GM23248 (cell line): Measurements from ENCODE around the gene NDUFA3. TPM values are rescaled to one million over a fixed set of nuclear protein-coding genes. Genes with fewer than 3 reads are reported as not detected.
A peak's percentile ranks its signal among the peaks of the same experiment; 100 is the strongest.

Source experiments
- DNase-seq: peaks from one replicate; pipeline ENCODE4 v3.0.0-alpha.2; 2015
- H2AFZ ChIP-seq: fragments of 200-600 bp; sonication (generic); 2 replicates; pipeline ENCODE4 v1.6.1; 2016; ENCODE audit warnings: antibody characterized with exemption
- H3F3A ChIP-seq: fragments of 200-600 bp; sonication (generic); 2 replicates; pipeline ENCODE4 v1.6.1; 2016; ENCODE audit warnings: mild to moderate bottlenecking, antibody characterized with exemption, mixed run types; ENCODE audit not compliant: insufficient read depth
- H3K27ac ChIP-seq: fragments of 200-600 bp; sonication (generic); 2 replicates; pipeline ENCODE4 v1.5.1; 2016; ENCODE audit warnings: mild to moderate bottlenecking
- H3K27me3 ChIP-seq: fragments of 200-600 bp; sonication (generic); replicated peaks from 2 replicates; pipeline ENCODE4 v1.6.1; 2016; ENCODE audit warnings: mild to moderate bottlenecking; ENCODE audit not compliant: insufficient read depth
- H3K36me3 ChIP-seq: fragments of 200-600 bp; sonication (generic); 2 replicates; pipeline ENCODE4 v1.6.1; 2016; ENCODE audit warnings: low read depth, mild to moderate bottlenecking
- H3K4me1 ChIP-seq: fragments of 200-600 bp; sonication (generic); 2 replicates; pipeline ENCODE4 v1.6.1; 2016; ENCODE audit warnings: mild to moderate bottlenecking; ENCODE audit not compliant: insufficient read depth
- H3K4me2 ChIP-seq: fragments of 200-600 bp; sonication (generic); one replicate; pipeline ENCODE4 v1.6.1; 2016; ENCODE audit warnings: mild to moderate bottlenecking; ENCODE audit not compliant: unreplicated experiment
- H3K4me3 ChIP-seq: fragments of 200-600 bp; sonication (generic); 2 replicates; pipeline ENCODE4 v1.5.1; 2016; ENCODE audit warnings: mild to moderate bottlenecking
- H3K79me2 ChIP-seq: fragments of 200-600 bp; sonication (generic); 2 replicates; pipeline ENCODE4 v1.6.1; 2016; ENCODE audit warnings: mild to moderate bottlenecking; ENCODE audit not compliant: insufficient read depth
- H3K9ac ChIP-seq: fragments of 200-600 bp; sonication (generic); 2 replicates; pipeline ENCODE4 v1.6.1; 2016; ENCODE audit warnings: mild to moderate bottlenecking
- H3K9me2 ChIP-seq: fragments of 200-600 bp; sonication (generic); 2 replicates; pipeline ENCODE4 v1.6.1; 2016; ENCODE audit warnings: mixed run types, mild to moderate bottlenecking, moderate library complexity; ENCODE audit not compliant: insufficient read depth
- H3K9me3 ChIP-seq: fragments of 200-600 bp; sonication (generic); one replicate; pipeline ENCODE4 v1.6.1; 2017; ENCODE audit warnings: low read depth
- H4K20me1 ChIP-seq: fragments of 200-600 bp; sonication (generic); 2 replicates; pipeline ENCODE4 v1.6.0; 2016; ENCODE audit not compliant: insufficient read depth
- EZH2 ChIP-seq: fragments of 200-600 bp; sonication (generic); IDR thresholded peaks from 2 replicates; pipeline ENCODE4 v1.6.1; 2018; ENCODE audit warnings: antibody characterized with exemption, mild to moderate bottlenecking; ENCODE audit not compliant: insufficient read depth, poor library complexity, severe bottlenecking
- EZH2phosphoT487 ChIP-seq: fragments of 200-600 bp; sonication (generic); IDR thresholded peaks from 2 replicates; pipeline ENCODE4 v1.6.1; 2018; ENCODE audit warnings: antibody characterized with exemption, moderate library complexity, mild to moderate bottlenecking, low read depth; ENCODE audit not compliant: insufficient read depth
- WGBS, 2 experiments: methylation state at CpG; one replicate each; pipeline ENCODE4 v1.1.6; 2015 to 2017; ENCODE audit warnings: low lambda C conversion rate in 2 of 2, low coverage in 1 of 2; ENCODE audit errors: missing lambda C conversion rate in 2 of 2; 5-methylcytosine and 5-hydroxymethylcytosine counted together
- in situ Hi-C: fragments of 300-500 bp; cut with MboI; formaldehyde crosslinking; loops from 2 replicates; pipeline ENCODE4 v1.15.0; 2020
- polyA plus RNA-seq: library from polyadenylated mRNA; unstranded; fragments of >200 nt; fragmentation: Nextera tagmentation; extraction: Ambion mirVana; gene quantifications from 2 replicates; pipeline ENCODE4 v1.2.1, GENCODE V29; 2016
- total RNA-seq: library from RNA; depleted of rRNA; stranded (reverse); fragments of >200 nt; shearing (Covaris generic); gene quantifications from 2 replicates; pipeline ENCODE4 v1.2.3, GENCODE V29; 2014

The NDUFA3 gene
- total and polyA plus RNA-seq, 2 experiments from 2014 or later: 15.1 to 198 TPM

DNA sequence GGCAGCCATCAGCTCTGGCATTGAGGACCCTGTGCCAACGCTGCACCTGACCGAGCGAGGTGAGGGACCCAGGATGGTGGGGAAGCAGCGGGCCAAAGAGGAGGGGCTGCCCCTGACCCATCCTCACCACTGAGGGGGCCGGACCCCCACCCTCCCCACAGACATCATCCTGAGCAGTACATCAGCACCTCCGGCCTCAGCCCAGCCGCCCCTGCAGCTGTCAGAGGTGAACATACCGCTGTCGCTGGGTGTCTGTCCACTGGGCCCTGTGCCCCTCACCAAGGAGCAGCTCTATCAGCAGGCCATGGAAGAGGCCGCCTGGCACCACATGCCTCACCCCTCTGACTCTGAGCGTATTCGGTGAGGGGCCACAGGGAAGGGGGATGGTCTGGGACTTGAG lies 49.6 kb downstream of the NDUFA3 start:
- TF ChIP-seq EZH2 (no peak), EZH2phosphoT487 (no peak)
- no peaks in the 10 kb centered on the region for H4K20me1 ChIP-seq
- H3K9me3 ChIP-seq: no peaks in the 10 kb centered on the region
- no peak overlapping the region for H3K4me2 ChIP-seq
- peaks cover 14% of the 10 kb centered on the region; the same call in 1 of the 2 replicates for H3K79me2 ChIP-seq
- no peak overlapping the region for H2AFZ ChIP-seq
- no peaks in the 10 kb centered on the region for H3K27me3 ChIP-seq
- no peak overlapping the region for H3K4me3 ChIP-seq
- H3K4me1 ChIP-seq: peaks cover 10% of the 10 kb centered on the region
- 84 to 87% methylated on average over 11 to 12 of the region's 12 CpGs for WGBS, 2 experiments
- no peak overlapping the region for H3K27ac ChIP-seq
- no peaks in the 10 kb centered on the region for H3K9me2 ChIP-seq
- no peak overlapping the region for H3K9ac ChIP-seq
- no peak for DNase-seq
- peaks cover 26% of the 10 kb centered on the region; the same call in 1 of the 2 replicates for H3K36me3 ChIP-seq
- H3F3A ChIP-seq: peaks cover 13% of the 10 kb centered on the region
- in situ Hi-C loops: no loop called here

- Histone ChIP-seq H3K36me3 (peaks cover 26% of the 10 kb centered on the region; the same call in 1 of the 2 replicates), H3K9me2 (no peaks in the 10 kb centered on the region), H2AFZ (no peak overlapping the region), H3F3A (peaks cover 14% of the 10 kb centered on the region), H3K27ac (peak overlapping the region; percentile 35; the same call in 1 of the 2 replicates), H3K9ac (no peak overlapping the region), H3K27me3 (no peaks in the 10 kb centered on the region), H3K4me2 (no peak overlapping the region), H4K20me1 (no peaks in the 10 kb centered on the region), H3K79me2 (peaks cover 21% of the 10 kb centered on the region; the same call in 1 of the 2 replicates), H3K9me3 (no peaks in the 10 kb centered on the region), H3K4me1 (peaks cover 10% of the 10 kb centered on the region), H3K4me3 (no peak overlapping the region)
- WGBS, 2 experiments: 68 to 86% methylated on average over 10 to 25 of the region's 25 CpGs
- DNase-seq: peak; percentile 10
- in situ Hi-C loops: no loop called here
- TF ChIP-seq EZH2phosphoT487 (no peak), EZH2 (no peak)
Observed at GRCh38 chr19:54152878-54153524, 50.3 kb downstream of the NDUFA3 start.

- no peak overlapping the region for H3K4me3 ChIP-seq
- TF ChIP-seq EZH2phosphoT487 (no peak), EZH2 (no peak)
- 94 to 96% methylated on average over 10 of the region's 10 CpGs for WGBS, 2 experiments
- H3K9me3 ChIP-seq: no peaks in the 10 kb centered on the region
- peaks cover 26% of the 10 kb centered on the region; the same call in 1 of the 2 replicates for H3K79me2 ChIP-seq
- no peak overlapping the region for H3K9ac ChIP-seq
- DNase-seq: peak; percentile 8
- H3F3A ChIP-seq: peaks cover 21% of the 10 kb centered on the region
- peaks cover 26% of the 10 kb centered on the region; the same call in 1 of the 2 replicates for H3K36me3 ChIP-seq
- peak overlapping the region; percentile 48 for H3K27ac ChIP-seq
- H3K27me3 ChIP-seq: no peaks in the 10 kb centered on the region
- no peaks in the 10 kb centered on the region for H3K9me2 ChIP-seq
- no peak overlapping the region for H3K4me2 ChIP-seq
- no peak overlapping the region for H2AFZ ChIP-seq
- peaks cover 17% of the 10 kb centered on the region for H3K4me1 ChIP-seq
- no peaks in the 10 kb centered on the region for H4K20me1 ChIP-seq
- in situ Hi-C loops: no loop called here
Observed at GRCh38 chr19:54153731-54154326, 51.2 kb downstream of the NDUFA3 start.

DNA sequence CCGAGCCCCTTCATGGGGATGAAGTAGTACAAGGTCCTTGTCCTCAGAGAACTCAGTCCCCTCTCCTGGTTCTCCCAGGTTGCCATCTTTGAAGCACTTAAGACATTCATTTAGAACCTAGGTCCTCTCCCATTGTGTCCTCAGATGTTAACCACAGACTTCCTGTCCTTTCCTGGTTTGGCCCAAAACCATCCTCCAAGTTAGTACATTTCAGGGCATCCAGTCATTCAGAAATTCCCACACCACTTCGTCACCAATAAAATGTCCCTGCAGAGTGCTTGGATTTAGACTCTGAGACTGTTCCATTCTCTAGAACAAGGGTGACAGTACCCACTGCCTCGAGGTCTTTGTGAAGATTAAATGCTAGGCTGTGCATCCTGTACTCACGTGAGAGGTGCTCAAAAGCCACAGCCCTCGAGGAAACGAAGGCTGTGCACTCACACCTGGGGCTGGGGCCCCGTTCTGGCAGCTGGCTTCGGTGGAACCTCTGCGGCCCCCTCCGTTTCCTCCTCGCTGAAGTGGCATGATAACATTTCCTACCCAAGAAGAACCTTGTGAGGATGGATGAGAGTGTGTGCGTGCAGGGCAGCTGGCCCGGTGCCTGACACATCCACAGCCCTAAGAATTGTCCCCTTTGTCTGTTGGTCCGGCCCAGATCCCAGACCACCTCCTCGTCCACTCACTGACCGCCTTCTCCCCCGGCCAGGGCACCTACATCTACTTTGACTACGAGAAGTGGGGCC lies 52.1 kb downstream of the NDUFA3 start:
- Histone ChIP-seq H3K4me2 (no peak overlapping the region), H3K27ac (peak overlapping the region; percentile 48), H2AFZ (no peak overlapping the region), H3K9me2 (no peaks in the 10 kb centered on the region), H3K4me3 (no peak overlapping the region), H3K79me2 (peaks cover 26% of the 10 kb centered on the region; the same call in 1 of the 2 replicates), H3F3A (peaks cover 25% of the 10 kb centered on the region), H3K27me3 (no peaks in the 10 kb centered on the region), H3K36me3 (peaks cover 26% of the 10 kb centered on the region; the same call in 1 of the 2 replicates), H3K9ac (no peak overlapping the region), H3K4me1 (peaks cover 17% of the 10 kb centered on the region), H3K9me3 (no peaks in the 10 kb centered on the region), H4K20me1 (no peaks in the 10 kb centered on the region)
- no peak for TF ChIP-seq EZH2phosphoT487
- TF ChIP-seq EZH2: no peak
- in situ Hi-C loops: no loop called here
- 65 to 70% methylated on average over 13 to 18 of the region's 18 CpGs for WGBS, 2 experiments
- peak; percentile 69 for DNase-seq
